HG03280 (cell line): Measurements from ENCODE around the gene TMEM209.
"Not testable (repeated sequence)": the region's sequence is repeated elsewhere in the genome, so short reads cannot be mapped to it uniquely, and the experiment has no call there.

Experiments
- ATAC-seq: cut with Tn5 transposase; IDR thresholded peaks from one replicate; pipeline ENCODE4 v1.9.1; 2021; ENCODE audit warnings: mild to moderate bottlenecking, moderate library complexity; ENCODE audit not compliant: unreplicated experiment

Gene TMEM209

GRCh38 chr7:130131191-130131834 lies 73.9 kb downstream of the TMEM209 start:
- ATAC-seq = no peak

- no peak for ATAC-seq
Measured at GRCh38 chr7:130129011-130129411, 76.2 kb downstream of the TMEM209 start.

- ATAC-seq = no peak
Measured at GRCh38 chr7:130127821-130128317, 77.3 kb downstream of the TMEM209 start.

GRCh38 chr7:130127404-130127803 lies 77.8 kb downstream of the TMEM209 start:
- ATAC-seq = no peak

GRCh38 chr7:130126840-130127239 lies 78.4 kb downstream of the TMEM209 start:
- not testable (repeated sequence) for ATAC-seq

GRCh38 chr7:130124711-130125110 lies 80.5 kb downstream of the TMEM209 start:
- ATAC-seq = no peak

GRCh38 chr7:130123501-130123900 lies 81.7 kb downstream of the TMEM209 start:
- no peak for ATAC-seq

GRCh38 chr7:130118801-130119200 lies 86.4 kb downstream of the TMEM209 start:
- no peak for ATAC-seq

- ATAC-seq = no peak
Measured at GRCh38 chr7:130118294-130118693, 86.9 kb downstream of the TMEM209 start.

GRCh38 chr7:130114776-130115175 lies 90.4 kb downstream of the TMEM209 start:
- no peak for ATAC-seq
